GM18909 (cell line): ENCODE data around the gene SERPINE1.
A peak's percentile ranks its signal among the peaks of the same experiment; 100 is the strongest.

Experiments used
- ATAC-seq: cut with Tn5 transposase; IDR thresholded peaks from one replicate; pipeline ENCODE4 v1.9.1; 2021; ENCODE audit warnings: mild to moderate bottlenecking; ENCODE audit not compliant: unreplicated experiment, poor library complexity

The SERPINE1 gene

DNA sequence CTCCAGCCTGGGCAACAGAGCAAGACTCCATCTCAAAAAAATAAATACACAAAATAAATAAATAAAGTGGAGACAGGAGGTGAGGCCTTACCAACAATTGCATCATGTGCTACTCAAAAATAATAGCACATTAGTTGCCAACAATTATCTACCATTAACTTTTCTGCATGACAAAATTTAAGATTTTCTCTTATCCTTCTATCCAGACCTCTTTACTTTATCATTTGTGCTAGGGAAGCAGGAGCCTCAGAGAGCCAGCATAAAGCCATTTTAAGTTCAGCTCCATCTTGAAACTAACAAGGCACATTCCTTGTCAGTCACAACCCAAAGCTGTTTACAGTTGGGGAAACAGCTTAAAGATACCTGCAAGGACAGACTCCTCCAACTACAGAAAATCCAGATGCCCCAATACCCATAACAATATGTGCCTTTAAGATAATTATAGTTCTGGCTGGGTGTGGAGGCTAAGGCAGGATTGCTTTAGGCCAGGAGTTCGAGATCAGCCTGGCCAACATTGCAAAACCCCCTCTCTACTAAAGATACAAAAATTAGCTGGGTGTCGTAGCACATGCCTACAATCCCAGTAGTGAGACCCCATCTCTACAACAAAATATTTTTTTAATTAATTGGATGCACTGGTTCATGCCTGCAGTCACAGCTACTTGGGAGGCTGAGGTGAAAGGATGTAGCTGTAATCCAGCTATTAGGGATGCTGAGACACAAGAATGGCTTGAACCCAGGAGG, 25.2 kb downstream of the SERPINE1 start:
- ATAC-seq = no peak

DNA sequence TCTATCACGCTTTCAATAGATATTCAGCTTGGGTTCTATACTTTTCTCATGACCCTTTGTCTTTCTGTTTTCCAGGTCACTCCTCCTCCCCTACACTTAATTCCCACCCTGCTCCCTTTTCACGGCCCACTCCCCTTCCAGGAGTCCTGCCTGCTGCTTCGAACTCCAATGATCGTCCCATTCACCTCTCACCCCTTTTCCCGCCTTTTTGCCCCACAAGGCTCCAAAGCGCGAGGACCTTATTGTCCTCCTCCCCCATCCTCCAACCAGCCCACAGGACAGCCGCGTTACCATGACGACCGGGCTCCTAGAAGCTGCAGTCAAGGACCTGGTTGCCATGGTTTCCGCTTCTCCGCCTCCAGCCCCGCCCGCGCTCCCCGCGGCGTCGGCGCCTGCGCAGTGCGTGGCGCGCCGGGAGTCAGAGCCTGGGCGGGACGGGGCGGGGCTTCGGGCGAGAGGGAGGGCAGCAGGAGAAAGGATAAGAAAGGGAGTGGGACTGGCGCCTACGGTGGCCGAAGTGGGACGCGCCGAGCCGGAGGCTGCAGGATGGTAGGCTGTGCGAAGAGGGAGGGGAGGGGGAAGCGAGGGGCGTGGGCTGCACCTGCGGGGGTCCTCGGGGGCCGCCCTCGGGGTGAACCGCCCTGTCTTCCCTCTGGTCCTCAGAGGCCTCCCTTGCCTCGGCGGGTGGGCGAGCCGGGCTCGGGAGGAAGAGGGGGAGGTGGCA, 27.2 kb downstream of the SERPINE1 start, which contains the start of gene AP1S1:
Gene AP1S1 (plus strand): TSS at position 508 of the 724 bp plus-strand sequence. CDS start 39 bp downstream, at position 547.
- peak; percentile 81 for ATAC-seq

DNA sequence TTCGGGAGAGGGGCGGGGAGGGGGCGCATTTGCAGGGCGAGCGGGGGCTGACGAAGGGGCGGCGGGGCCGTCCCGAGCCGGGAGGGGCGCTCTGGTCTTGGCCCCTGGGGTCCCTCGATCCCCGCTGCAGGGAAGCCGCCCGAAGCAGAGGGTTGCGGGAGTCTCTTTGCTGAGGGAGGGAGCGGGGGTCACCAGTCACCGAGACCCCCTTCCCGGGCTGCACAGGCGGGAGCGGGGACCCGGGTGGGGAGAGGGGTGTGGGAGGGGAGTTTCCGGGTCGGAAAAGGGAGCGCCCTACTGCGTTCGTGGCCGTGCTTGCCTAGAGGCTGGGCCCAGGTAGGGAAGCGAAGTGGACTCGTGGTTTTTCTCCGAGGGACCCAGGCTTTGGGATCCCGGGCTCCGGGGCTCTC, 27.8 kb downstream of the SERPINE1 start:
- peak; percentile 26 for ATAC-seq

DNA sequence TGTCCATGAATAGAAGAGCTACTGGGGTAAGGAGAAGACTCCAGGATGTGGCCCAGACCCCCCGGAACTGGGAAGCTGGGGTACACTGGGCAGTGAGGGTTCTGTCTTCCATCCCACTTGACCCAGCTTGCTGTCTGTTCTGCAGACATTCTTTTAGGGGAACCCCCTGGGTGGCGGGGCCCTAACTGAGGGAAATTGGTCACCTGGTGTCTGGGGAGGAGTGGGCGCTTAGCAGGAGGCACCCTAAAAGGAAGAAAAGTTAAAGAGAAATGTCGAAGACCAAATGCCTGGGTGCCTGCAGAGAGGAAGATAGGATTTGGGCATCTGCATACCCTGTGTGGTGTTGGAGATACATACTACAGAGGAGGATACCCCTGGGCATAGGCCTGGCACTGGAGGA, 28.4 kb downstream of the SERPINE1 start:
- no peak for ATAC-seq

DNA sequence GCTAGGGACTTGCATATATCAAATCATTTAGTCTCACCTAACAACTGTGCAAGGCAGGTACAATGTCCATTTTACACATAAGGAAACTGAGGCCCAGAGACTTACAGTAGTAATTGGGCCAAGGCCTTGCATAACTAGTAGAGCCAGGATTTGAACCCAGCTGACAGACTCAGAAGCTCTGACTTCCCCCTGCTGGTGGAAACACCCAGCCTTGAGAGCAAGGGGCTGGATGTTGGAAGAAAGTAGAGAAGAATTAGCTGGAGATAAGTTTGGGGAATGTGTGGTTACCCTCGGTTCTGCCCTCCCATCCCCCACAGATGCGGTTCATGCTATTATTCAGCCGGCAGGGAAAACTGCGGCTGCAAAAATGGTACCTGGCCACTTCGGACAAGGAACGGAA, 29.4 kb downstream of the SERPINE1 start:
- no peak for ATAC-seq

GRCh38 chr7:101156866-101157589, 30.1 kb downstream of the SERPINE1 start:
- ATAC-seq = no peak

GRCh38 chr7:101159696-101160674, 33.1 kb downstream of the SERPINE1 start:
- ATAC-seq = no peak

DNA sequence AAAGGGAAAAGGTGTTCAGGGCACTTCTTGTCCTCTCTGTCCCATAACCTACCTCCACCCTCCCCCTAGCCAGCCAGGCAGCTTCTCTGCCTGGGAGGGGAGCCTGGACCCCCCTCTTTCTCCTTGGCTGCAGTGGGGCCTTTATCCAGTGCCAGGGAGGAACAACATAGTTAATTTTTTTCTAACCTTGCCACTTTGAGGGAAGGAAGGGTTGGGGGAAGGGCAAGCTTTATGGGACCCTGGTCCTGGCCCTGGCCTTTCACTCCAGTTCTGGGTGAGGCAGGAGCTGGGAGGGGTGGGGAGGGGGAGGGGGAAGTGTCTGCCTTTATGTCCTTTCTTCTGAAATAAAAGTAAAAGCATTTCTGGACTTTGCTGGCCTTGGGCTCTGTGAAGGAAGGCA, 34.0 kb downstream of the SERPINE1 start:
- no peak for ATAC-seq

DNA sequence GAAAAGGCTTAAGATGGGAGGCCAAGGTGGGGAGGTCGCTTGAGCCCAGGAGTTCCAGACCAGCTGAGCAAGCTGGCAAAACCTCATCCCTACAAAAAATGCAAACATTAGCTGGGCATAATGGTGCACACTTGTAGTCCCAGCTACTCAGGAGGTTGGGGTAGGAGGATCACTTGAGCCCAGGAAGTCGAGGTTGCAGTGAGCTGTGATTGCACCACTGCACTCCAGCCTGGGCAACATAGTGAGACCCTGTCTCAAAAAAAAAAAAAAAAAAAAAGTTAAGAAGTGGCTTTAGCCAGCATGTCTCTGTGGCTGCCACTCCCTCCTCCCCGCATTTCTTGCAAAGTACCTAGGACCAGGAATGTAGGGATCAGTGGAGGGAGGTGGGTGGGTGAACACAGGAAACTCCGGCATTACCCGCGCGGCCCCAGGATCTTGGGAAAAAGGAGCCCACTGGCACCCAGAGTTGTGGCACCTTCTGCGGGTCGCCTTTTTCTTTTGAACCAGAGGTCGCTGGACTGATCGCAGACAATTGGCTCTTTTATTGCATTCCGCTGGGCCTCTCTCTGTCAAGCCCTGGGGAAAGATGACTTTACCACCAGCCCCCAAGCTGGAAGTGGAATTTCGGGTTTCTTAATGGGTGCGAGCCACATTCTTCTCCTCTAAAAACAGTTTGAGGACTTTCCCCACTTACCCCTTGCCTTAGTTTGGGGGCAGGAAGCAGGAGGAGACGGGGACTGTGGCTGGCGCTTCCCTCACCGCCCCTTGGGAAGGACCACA, 35.0 kb downstream of the SERPINE1 start:
- no peak for ATAC-seq

DNA sequence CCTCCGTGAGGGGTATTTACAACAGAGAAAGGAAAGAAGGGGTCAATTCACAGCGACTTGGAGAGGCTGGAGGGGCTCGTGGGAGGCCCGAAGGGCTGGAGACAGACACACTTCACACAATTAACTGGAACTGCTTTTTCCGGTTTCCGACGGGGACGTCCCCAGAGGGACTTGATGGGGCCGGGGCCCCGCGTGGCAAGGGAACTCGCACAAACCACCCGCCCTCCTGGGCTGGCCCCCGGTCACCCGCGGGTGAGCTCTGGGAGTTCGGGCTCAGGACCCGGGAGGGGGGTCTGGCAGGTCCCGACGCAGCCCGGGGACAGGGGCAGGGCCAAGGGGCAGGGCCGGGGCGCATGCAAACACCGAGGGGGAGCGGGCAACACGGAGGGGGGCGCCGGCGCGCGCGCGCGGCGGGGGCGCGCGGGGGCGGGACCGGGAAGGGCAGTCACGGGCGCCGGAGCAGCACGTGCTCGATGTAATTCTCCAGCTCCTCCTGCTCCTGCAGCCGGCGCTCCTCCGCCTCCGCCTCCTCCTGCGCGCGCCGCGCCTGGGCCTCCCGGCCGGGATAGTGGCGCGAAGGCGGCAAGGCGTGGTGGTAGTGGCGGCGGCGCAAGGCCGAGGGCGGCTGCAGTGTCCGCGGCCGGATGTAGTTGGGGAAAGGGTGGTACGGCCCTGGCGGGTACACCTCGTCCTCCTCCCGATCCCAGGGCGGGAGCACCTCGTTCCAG, 35.8 kb downstream of the SERPINE1 start:
- no peak for ATAC-seq

GRCh38 chr7:101163279-101164070, 36.6 kb downstream of the SERPINE1 start:
- ATAC-seq = no peak

DNA sequence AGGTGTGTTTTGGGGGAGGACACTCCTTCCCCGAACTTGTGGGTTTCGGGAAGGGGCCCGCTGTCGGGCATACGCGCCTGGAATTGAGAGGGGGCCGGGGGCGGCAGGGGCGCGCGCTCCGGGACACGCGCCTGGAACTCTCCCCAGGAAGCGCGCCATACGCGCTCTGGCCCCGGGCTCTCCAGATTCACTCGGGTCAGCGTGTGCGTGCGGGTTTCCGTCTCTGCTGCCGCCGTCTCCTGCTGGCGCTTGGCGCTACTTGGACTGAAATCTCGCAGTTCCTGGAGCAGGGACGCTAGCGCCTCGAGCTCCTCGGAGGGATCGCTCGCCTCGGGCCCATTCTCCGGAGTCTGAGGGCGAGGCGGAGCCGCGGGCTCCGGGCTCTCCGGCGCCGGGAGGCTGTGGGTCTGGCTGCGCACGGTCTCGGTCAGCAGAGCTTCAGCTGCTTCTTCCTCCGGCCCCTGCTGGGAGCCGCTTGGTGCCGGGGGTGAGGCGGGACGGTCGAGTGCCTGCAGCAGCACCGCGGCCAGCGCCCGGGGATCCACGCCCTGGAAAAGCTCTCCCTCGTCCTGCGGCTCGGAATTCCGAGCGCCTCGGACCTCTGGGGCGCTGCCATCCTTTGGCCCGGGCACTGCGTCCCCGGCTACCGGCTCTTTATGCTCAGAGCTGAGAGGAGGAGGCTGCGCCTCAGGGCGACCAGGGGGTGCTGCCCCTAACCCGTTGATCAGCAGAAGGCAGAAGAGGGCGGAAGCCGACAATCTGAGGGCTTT, 37.4 kb downstream of the SERPINE1 start:
- no peak for ATAC-seq

- ATAC-seq = peak; percentile 72
These were observed 38.4 kb downstream of the SERPINE1 start, which contains the start of gene VGF for GRCh38 chr7:101165075-101165957. Gene VGF (minus strand): TSS chr7:101165569. CDS start chr7:101164843, 726 bp downstream.

GRCh38 chr7:101165958-101166647, 39.2 kb downstream of the SERPINE1 start:
- no peak for ATAC-seq

DNA sequence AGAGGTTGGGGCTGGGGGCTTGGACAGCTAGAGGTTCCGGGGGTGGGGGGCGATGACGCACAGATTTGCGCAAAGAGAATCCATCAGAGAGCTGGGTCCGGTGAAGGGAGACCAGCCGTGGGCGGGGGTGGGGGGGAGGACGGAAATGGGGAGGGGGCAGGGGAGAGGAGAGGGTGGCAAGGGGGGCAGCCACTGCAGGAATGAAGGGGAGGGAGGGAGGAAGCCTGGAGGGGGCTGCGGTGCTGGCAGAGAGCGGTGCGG, 39.7 kb downstream of the SERPINE1 start:
- no peak for ATAC-seq
